Measurements from ENCODE around the gene MAGI2.
A peak's percentile ranks its signal among the peaks of the same experiment; 100 is the strongest.

Gene MAGI2

DNA sequence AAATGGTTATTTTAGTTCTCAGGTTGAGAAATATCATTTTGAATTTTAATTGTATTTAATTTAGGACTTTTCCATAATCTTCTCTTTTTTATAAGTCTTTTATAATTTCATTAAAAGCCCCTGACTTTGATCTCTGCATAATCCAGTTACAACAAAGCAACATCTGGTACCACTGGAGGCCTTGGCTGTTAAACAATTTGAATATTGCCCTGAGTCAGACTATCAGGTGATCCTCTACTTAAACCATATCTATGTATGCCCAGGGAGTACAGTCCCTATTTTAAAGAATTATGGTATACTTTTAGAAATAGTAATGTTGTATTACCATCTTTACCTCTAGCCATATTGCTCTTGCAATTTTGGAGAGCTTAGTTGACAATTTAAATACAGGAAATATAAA is 119.1 kb downstream of the MAGI2 start:
- no peak for TF ChIP-seq CTCF (conservative IDR thresholded peaks at IDR 0.05; ENCODE audit: low read depth)
- ChIA-PET CTCF (interaction anchor here (0.6 kb wide), 1 partner anchor 115 kb away, joined by 3 read pairs; no protein-coding TSS in a partner anchor), POLR2A (ENCODE audit: low non-redundant PET) (no interaction called here)
- H3K27ac ChIP-seq = no peak overlapping the region
- no peak for DNase-seq (ENCODE audit: low spot score)

GRCh38 chr7:79332091-79332490 is 121.4 kb downstream of the MAGI2 start:
- H3K27ac ChIP-seq = no peak overlapping the region
- no peak for DNase-seq (ENCODE audit: low spot score)
- TF ChIP-seq CTCF (conservative IDR thresholded peaks at IDR 0.05; ENCODE audit: low read depth) = no peak
- POLR2A ChIA-PET (ENCODE audit: low non-redundant PET) = no interaction called here
- CTCF ChIA-PET = interaction anchor here (0.6 to 1.1 kb wide), 2 partner anchors 394 to 410 kb away, joined by 3 read pairs; no protein-coding TSS in a partner anchor

- DNase-seq (ENCODE audit: low spot score) = no peak
Observed at GRCh38 chr7:79329464-79329863, 124.0 kb downstream of the MAGI2 start.

DNA sequence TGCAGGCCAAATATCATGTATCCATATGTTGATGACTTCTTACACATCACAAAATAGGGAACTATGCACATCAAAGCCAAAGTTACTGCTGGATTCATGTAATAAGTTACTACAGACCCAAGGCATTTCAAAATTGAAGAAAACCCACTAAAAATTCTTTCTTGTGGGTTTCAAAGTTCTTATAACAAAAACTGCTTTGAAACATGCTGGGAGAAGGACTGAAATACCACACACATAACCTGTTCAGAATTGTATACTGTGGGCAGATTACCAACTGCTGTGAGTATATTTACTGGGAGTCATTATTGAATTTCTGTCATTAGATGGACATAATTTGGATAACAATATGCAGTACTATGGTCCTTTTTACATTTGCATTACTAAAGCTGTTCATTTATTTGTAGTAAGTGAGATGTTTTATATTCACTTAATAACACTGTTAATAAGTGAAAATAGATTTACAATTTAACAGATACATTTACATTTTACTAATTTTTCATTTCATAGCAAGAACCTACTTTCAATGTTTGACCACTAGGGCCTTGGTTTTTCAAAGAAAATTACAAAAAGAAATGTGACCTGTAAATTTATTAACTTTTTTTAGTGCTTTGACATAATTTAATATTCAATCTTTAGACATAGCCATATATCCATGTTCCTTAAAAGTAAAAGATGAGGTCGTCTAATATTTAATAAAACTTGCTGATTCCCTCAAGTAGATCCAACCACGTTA is 132.6 kb downstream of the MAGI2 start:
- no peak overlapping the region for H3K27ac ChIP-seq
- ChIA-PET POLR2A (ENCODE audit: low non-redundant PET) (no interaction called here), CTCF (interaction anchor here (0.8 kb wide), 1 partner anchor 787 kb away, joined by 3 read pairs; no protein-coding TSS in a partner anchor)
- TF ChIP-seq CTCF (conservative IDR thresholded peaks at IDR 0.05; ENCODE audit: low read depth) = no peak
- DNase-seq (ENCODE audit: low spot score) = no peak

More at GRCh38 chr7:79329464-79329863, 124.0 kb downstream of the MAGI2 start:
- ChIA-PET POLR2A (ENCODE audit: low non-redundant PET) (no interaction called here), CTCF (no interaction called here)
- no peak overlapping the region for H3K27ac ChIP-seq
- TF ChIP-seq CTCF (conservative IDR thresholded peaks at IDR 0.05; ENCODE audit: low read depth) = no peak

- no peak for TF ChIP-seq CTCF (conservative IDR thresholded peaks at IDR 0.05; ENCODE audit: low read depth)
- POLR2A ChIA-PET (ENCODE audit: low non-redundant PET) = no interaction called here
Observed at GRCh38 chr7:79319369-79319768, 134.1 kb downstream of the MAGI2 start.

GRCh38 chr7:79317728-79318127 is 135.7 kb downstream of the MAGI2 start:
- H3K27ac ChIP-seq = no peak overlapping the region
- DNase-seq (ENCODE audit: low spot score) = peak; percentile 72
- CTCF ChIA-PET = no interaction called here
- no peak for TF ChIP-seq CTCF (conservative IDR thresholded peaks at IDR 0.05; ENCODE audit: low read depth)
- POLR2A ChIA-PET (ENCODE audit: low non-redundant PET) = no interaction called here

More at GRCh38 chr7:79319369-79319768, 134.1 kb downstream of the MAGI2 start:
- no peak for DNase-seq (ENCODE audit: low spot score)
- H3K27ac ChIP-seq = no peak overlapping the region
- CTCF ChIA-PET = interaction anchor here (0.6 kb wide), 1 partner anchor 56 kb away, joined by 3 read pairs; no protein-coding TSS in a partner anchor
